Measurements from ENCODE around the gene RIN2.

The RIN2 gene, protein sequence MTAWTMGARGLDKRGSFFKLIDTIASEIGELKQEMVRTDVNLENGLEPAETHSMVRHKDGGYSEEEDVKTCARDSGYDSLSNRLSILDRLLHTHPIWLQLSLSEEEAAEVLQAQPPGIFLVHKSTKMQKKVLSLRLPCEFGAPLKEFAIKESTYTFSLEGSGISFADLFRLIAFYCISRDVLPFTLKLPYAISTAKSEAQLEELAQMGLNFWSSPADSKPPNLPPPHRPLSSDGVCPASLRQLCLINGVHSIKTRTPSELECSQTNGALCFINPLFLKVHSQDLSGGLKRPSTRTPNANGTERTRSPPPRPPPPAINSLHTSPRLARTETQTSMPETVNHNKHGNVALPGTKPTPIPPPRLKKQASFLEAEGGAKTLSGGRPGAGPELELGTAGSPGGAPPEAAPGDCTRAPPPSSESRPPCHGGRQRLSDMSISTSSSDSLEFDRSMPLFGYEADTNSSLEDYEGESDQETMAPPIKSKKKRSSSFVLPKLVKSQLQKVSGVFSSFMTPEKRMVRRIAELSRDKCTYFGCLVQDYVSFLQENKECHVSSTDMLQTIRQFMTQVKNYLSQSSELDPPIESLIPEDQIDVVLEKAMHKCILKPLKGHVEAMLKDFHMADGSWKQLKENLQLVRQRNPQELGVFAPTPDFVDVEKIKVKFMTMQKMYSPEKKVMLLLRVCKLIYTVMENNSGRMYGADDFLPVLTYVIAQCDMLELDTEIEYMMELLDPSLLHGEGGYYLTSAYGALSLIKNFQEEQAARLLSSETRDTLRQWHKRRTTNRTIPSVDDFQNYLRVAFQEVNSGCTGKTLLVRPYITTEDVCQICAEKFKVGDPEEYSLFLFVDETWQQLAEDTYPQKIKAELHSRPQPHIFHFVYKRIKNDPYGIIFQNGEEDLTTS

DNA sequence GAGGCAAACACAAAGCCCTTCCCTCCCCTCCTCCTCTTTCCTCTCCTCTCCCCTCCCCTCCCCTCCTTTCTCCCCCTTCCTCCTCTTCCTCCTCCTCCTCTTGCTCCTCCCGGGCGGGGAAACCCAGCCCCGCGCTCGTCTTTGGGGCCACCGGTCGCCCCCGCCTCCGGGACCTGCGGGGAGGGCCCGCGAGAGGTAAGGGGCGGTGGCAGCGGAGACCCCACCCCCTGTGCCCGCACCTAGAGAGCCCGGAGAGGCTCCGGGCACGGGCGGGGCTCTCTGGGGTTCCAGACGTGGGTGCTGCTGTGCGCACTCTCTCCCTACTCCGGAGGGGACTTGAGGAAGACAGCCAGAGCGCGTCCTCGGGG is at the start of gene RIN2:
RIN2 (plus strand) TSS at position 126 of the 368 bp plus-strand sequence. CDS start 131,344 bp downstream, outside the sequence.
- DNase-seq (ENCODE audit: low read depth), result peak; percentile 46

DNA sequence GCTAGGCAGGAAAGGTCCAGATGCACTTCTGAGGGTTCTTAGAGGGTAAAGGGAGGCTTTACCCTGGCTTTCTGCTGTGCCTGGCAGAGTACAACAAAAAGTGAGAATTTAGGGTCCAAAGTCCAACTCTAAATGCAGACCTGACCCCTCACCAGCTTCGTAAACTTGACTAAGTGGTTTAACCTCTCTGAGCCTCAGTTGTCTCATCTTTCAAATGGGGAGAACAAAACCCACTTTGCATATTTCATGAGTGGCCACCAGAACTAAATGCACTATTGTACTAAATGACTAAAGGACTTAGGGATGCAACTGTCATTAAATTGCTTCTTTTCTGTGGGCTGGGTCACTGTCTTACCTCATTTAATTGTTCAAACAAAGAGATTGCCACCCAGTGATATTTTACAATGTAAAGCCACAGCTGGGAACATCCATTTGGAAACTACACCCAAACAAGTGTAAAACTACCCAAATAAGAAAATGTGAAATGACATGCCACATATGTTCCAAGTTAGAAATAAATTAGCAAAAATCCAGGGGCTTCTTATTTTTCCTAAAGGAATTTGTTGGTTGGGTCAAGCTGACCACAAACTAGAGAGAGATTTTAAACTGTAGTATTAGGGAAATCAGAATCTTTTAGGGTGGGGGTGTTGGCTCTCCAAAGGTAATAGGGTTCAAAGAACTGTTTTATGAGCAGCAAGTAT is 48.3 kb upstream of the RIN2 start:
- DNase-seq (ENCODE audit: low read depth), result no peak

DNA sequence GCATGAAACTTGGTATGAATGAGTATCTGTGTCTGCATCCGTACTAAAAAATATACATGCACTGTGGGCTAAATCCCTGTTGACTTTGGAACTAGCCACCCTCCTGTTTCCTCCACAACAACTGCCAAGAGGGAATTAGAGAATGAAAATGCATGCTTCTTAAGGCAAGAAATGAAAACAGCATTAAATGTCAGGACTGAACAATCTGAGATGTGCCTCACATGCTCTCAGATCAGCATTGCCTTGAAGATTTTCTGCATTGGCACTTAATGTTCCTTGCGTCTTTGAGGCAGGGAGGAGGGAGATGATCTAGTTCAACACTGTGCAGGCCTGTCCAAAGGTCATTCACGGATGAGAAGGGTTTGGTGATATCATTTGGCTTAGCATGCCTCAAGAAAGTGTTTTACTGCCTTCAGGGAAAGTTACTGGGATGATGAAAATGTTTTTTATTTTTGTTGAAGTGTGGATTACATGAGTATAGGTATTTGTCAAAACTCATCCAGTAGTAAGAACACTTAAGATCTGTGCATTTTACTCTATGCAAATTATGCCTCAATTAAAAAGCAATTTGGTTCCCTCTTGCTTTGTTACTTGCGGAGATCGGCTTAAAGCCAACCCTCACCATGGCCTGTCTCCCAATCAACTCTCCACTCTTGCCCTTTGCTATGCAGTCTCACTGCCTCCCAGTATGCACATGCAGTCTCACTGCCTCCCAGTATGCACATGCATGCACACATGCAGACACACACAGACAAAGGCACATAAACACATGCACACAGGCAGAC is 47.5 kb upstream of the RIN2 start:
- DNase-seq (ENCODE audit: low read depth), result no peak

DNA sequence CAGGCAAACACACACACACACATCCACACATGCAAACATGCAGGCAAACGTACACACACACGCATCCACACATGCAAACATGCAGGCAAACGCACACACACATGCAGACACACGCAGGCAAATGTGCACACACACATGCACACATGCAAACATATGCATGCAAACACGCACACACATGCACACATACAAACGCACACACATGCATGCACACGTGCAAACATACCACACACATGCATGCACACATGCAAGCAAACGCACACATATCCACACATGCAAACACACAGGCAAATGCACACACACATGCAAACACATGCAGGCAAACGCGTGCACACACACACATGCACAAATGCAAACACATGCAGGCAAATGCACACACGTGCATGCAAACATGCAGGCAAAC is 46.9 kb upstream of the RIN2 start:
- DNase-seq (ENCODE audit: low read depth), result no peak

DNA sequence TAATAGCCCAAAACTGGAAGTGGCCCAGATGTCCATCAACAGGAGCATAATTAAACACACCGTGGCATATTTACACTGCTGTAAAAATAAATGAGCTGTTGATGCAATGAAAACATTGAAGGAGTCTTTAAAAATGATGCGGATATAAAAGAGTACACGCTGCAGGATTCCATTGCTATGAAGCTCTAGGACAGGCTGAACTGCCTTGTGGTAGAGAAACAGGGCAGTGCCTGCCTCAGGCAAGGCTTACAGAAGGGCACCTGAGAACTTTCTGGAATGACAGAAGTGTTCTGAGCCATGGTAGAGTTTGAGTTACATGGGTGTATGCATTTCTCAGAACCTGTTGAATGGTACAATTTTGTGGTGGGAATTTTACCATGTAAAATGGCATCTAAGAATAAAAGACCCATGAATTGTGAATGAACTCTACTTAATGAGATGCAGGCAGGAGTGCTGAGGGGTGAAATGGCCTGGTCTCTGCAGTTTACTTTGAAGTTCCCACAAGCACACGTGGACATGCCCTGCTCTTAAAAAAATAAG is 45.3 kb upstream of the RIN2 start:
- no peak for DNase-seq (ENCODE audit: low read depth)

DNA sequence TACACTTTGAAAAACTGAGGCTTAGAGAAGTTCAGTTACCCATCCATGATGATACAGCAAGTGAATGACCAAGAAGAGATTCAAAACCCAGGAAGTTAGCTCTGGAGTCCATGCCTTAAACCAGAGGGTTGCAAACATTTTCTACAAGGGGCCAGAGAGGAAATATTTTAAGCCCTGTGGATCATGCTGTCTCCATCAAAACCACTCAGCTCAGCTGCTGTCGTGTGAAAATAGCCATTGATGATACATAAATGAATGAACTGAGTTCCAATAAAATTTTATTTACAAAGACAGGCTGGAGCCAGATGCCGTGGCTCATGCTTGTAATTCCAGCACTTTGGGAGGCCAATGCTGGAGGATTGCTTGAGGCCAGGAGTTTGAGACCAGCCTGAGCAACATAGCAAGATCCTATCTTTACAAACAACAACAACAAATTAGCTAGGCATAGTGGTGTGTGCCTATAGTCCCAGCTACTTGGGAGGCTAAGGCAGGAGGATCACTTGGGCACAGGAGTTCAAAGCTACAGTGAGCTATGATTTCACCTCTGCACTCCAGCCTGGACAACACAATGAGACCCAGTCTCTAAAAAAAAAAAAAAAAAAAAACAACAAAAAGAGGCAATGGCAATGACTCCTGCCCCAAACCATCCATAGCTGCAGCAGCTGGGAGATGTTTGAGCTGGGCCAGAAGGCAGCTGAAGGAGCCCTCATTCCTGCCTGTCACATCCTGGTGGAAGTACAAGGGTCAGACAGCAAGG is 44.1 kb upstream of the RIN2 start:
- no peak for DNase-seq (ENCODE audit: low read depth)

DNA sequence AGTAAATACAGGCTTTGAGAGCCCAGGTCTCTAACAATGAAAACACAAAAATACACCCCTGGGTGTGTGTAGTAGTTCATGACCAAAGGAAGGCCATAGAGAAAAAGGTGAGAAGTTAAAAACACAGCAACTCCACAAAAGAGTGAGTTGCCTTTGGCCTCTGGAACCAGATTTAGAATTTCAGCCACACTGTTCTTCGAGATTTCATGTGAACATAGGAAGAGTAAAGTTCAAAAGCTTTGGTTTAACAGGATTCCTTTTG is 43.5 kb upstream of the RIN2 start:
- DNase-seq (ENCODE audit: low read depth), result no peak

DNA sequence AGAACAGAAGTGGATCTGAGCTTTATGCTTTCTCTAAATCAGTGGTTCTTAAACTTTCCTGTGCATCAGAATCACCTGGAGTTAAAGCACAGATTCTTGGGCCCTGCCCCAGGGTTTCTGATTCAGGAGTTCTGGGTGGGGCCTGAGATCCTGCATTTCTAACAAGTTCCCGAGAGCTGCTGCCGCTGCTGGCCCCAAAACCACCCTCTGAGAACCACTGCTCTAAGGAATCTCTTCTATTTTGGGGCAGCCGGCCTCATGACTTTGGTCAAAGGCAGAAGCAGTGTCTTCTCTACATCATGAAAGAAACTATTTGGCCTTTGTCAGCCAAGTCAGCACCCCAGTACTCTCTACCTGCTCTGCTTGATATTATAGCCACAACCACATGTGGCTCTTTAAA is 42.1 kb upstream of the RIN2 start:
- no peak for DNase-seq (ENCODE audit: low read depth)

DNA sequence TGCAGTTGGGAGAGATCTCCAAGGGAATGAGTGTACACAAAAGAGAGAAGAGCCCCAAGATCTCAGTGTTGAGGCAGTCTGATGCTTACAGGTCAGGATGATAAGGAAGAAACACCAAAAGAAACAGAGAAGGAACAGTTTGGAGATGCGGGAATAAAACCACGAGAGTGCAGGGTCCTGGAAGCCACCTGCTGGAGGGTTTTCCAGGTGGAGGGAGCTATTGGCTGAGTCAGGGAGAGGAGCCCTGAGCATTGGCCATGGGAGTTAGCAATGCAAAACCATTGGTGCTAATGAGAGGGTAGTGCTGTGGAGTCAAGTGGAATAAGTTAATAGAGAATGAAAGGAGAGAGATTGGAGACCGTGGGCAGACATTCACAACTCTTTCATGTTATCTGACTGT is 39.2 kb upstream of the RIN2 start:
- no peak for DNase-seq (ENCODE audit: low read depth)

DNA sequence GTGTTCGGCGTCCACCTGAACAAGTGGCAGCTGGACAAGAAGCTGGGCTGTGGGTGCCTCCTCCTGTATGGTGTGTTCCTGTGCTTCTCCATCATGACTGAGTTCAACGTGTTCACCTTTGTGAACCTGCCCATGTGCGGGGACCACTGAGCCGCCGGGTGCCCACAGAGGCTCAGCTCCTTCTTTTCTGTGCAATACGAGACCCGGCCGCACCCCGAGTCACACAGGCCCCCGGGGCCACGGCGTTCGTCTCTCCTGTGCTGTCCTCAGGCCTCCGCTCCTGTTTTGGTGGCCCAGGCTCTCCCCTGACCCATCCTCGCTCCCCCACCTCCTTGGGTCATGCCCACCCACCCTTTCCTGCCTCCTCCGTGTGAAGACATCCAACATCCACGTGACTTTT is 37.1 kb upstream of the RIN2 start:
- no peak for DNase-seq (ENCODE audit: low read depth)

DNA sequence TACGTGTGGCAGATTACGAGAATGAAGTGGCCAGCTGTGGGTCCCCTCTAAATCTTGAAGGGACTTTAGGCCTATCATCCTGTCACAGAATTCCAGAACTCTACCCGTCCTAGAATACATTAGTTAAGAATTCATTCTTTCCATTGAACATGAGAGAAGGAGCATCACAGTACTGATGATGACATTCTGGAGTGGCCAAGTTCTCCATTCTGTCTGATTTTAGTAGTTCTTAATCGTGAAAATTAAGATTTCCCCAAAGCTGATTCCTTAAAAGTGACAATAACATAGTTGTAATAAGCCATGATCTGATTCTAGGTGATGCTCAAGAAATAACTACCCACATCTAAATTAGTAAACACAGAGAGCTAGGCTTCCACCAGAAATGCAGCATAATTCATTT is 35.0 kb upstream of the RIN2 start:
- no peak for DNase-seq (ENCODE audit: low read depth)

DNA sequence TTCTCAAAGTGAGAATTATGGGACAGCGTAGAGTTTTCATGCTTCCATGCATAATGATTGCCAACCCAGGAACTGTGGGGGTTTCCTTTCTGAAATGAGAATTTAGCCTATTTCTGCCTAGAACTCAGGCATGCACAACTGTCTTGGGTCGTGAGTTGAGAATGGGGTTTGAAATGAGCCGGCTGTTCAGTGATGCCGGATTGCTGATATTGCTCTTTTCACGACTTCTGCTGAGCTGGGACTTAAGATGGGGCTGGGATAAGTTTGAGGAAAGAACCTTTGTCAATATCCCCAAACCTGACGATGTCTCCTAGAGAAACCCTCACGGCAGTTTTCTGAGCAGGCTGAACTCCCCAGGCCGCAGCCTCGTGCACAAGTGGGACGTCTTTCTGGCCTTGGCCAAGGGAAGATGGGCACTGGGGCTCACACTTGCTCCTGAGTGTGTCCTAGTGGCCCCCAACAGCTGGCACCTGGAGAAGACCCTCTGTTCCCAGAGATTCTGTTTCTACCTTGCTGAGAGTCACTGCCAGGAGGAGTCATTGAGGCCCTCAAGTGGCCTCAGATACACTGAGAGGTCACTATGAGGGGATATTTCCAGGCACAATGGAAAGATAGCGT is 34.1 kb upstream of the RIN2 start:
- no peak for DNase-seq (ENCODE audit: low read depth)

DNA sequence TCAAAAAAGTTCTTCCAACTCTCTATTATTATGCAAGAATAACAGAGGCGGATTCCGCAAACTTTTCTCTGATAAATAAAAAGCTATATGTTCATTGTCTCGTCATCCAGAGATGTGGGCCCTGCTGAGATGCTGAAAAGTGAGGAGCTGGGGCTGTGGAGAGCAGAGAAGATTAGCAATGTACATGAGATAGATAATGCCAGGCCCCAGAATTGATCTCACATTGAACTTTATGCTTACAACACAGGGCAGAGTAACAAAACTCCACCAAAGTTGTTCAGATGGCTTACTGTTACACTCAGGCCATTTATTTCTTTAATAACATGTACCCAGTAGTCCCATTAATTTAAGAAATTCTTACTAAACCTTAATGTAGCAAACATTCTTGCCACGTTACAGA is 32.7 kb upstream of the RIN2 start:
- DNase-seq (ENCODE audit: low read depth), result no peak

DNA sequence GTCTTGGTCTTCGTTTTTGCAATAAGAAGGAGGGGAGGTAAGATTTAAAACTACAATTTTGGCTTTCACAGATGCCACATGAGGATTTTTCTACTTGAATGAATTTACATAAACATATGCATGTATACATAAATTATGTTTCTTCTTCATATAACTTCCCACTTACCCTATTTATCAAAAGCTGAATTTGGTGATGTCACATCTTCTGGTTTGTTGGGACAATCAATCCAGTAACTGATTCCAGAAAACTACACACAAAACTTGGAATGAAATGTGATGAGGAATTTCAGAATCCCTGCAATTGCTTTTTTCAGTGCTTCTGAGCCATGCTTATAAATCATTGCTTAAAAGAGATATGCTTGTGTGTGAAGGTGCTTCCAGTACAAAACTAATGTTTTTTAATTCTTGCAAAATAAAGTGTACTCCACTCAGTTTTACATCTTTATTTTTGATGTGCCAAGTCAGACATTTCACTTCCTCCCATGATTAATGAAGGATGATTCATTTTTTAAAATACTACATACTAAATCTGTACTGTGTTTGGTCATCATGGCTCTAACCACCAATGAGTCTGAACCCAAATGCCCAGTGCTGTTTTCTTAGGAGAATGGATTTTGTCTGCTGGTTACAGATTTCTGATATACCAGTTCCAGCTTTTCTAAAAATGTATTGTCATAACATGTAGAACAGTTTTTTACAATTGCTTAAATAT is 32.1 kb upstream of the RIN2 start:
- peak; percentile 53 for DNase-seq (ENCODE audit: low read depth)

DNA sequence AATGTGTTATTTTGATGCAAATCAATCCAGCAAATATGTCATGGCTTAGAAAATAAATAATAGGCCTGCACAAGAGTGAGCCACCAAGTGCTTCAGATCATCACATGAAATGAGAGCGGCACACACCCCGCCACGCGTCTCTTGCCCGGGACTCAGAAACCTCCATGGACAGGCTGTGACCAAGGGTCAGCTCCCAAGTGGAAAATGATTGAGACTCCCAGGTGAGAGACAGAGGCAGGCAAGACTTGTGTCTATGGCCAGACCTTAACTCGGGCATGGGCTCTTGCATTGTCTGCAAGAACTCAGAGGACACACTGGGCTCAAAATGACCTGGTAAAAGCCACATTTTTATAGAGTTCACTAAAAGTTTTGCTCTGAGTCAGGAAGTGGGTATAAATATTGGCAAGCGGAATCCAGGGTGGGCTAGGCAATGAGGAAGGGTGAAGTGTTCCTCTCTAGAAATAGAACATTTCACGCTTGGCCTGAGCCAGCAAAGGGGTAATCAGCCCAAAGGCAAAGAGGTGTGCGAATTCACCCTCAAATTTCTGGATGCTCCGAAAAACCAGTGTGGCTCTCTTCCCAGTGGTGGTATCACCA is 30.7 kb upstream of the RIN2 start:
- DNase-seq (ENCODE audit: low read depth), result no peak

DNA sequence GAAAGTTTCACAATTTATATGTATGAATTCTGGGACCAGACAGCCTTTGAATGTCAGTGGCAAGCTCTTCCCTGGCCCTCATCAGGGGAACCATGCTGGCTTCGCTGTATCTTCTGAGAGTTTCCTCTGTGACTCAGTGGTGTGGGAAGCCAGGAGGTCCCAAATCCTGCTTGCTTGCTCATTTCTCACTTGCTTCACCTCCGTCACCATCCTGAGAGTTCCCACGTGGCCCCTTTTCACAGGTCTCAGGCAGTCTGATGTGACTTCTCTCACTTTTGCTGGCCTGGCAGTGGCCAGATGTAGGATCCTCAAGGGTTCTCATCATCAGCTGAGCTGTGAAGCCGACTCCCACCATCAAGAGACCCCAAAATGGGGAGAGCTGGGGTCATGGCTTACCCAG is 28.4 kb upstream of the RIN2 start:
- DNase-seq (ENCODE audit: low read depth), result no peak

DNA sequence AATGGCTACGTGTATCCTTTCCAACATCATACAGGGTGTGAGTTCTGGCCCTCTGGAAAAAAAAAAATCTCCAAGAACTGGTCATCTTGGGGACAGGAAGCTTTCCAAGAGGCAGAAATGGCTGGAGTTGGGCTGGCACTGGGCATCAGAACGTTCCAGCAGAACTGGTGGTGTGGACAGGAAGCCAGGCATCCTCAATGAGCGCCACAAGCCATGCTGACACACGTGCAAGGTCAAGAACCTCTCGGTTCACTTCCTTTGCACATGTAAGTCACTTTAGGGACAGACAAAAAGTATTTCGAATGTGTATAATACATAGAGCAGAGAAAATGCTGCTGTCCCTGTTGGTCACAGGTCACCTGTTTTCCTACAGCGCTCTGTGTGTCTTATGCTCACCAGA is 27.4 kb upstream of the RIN2 start:
- DNase-seq (ENCODE audit: low read depth), result no peak

DNA sequence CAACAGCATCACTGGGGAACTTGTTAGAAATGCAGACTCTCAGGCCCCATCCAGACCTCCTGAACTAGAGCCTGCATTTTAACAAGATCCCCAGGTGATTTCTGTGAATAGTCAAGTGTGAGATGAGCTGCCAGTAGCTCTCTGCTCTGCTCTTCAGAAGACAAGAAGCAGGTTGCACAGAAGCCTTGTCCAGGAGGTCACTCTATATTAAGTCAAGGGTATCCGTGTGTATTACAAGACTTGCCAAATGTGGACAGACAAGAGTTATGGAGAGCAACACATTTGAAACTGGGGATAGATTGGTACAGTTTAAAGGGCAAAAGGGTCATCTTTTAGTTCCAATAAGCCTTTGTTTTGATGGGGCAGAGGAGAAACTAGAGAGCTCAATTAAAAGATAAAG is 23.2 kb upstream of the RIN2 start:
- DNase-seq (ENCODE audit: low read depth), result no peak

DNA sequence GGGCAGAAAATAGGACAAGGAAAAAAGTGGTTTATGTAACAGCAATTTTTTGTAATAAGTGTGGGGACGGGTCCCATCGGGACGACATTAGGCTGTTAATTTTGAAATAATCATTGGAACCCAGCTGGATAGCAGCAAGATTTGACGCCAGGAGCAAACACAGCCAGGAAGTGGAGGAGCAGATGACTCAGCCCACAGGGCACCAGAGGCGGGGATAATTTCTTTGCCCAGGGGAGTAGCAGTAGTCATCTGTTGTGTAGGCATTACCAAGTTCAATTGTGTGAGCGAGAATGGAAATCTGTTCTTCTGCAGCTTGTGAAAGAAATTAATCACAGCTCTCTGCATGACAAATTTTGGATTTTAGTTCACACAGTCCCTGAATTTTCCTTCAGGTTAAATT is 22.6 kb upstream of the RIN2 start:
- DNase-seq (ENCODE audit: low read depth), result peak; percentile 87

DNA sequence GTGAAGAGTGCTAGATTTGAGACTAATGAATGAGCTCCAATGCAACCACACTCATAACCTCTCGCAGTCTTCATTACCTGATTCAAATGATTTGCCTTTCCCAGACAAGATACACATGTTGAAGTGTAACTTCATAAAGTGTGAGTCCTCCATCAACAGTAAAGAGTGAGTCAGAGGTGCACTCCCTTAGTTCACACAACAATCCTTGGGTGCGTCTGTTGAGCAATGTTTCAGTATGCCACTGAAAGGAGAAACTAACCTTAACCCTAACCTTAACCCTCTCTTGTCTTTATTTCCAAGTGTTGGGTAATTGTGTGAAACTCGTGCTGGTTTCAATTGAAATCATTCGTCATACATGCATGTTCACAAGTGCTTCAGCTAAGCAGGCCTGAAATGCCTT is 21.0 kb upstream of the RIN2 start:
- DNase-seq (ENCODE audit: low read depth), result peak; percentile 70
